ENCODE results near the gene INF2.

DNA sequence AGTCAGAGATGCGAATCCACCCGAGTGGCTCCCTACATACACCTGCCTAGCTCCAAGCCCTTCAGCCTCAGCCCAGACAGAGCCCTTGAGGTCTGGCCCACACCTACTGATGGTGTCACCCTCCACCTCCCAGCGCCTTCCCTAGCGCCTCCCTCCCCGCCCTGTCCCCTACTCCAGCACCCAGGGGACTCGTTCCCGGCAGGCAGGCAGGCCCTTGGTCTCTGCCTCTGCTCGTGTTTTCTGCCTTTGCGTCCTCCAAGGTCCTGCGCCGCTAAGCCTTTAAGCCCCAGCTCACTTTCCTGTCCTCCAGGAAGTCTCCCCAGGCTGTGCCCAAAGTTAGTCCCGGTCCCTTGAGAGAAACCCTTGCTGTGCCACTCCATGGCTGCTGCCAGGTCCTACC is 12.7 kb downstream of the INF2 start:
- TF ChIP-seq, protein P1, sequence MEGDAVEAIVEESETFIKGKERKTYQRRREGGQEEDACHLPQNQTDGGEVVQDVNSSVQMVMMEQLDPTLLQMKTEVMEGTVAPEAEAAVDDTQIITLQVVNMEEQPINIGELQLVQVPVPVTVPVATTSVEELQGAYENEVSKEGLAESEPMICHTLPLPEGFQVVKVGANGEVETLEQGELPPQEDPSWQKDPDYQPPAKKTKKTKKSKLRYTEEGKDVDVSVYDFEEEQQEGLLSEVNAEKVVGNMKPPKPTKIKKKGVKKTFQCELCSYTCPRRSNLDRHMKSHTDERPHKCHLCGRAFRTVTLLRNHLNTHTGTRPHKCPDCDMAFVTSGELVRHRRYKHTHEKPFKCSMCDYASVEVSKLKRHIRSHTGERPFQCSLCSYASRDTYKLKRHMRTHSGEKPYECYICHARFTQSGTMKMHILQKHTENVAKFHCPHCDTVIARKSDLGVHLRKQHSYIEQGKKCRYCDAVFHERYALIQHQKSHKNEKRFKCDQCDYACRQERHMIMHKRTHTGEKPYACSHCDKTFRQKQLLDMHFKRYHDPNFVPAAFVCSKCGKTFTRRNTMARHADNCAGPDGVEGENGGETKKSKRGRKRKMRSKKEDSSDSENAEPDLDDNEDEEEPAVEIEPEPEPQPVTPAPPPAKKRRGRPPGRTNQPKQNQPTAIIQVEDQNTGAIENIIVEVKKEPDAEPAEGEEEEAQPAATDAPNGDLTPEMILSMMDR (IDR thresholded peaks at IDR 0.05): no peak
- no peak for TF ChIP-seq POLR2A (IDR thresholded peaks at IDR 0.05)

Data from gastroesophageal sphincter (tissue), 3 donors.